Measurements from ENCODE around the gene PCNX2.

DNA sequence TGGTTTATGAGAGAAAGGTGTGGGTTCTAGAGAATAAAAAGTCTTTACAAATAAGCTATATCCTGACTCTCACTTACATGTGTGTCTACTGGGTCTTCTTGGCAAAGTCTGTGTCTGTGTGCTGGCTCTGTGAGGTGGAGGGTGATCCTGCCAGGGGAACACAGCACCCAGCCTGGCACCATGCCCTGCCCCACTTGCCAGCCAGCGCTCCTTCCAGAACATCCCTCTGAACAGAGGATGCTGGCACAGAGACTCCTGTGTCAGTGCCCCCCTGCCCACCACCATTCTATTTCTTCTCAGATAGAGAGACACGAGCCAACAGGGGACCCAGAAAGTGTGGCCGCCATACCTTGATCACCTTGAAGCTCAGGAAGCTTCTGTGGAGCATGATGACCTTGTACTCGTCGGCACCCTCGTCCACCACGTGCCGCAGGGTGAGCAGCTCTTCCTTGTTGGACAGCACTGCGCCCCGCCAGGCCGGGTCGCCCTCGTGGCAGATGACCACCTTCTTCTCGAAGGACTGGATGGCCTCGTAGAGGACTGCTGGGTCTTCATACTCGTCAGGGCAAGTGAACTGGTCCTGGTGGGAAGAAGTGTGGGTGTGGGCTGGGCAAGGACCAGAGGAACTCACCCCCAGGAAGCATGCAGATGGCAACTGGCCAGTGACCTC is 295.4 kb downstream of the PCNX2 start:
- TF ChIP-seq EZH2phosphoT487 (IDR thresholded peaks at IDR 0.05; ENCODE audit: borderline replicate concordance) = no peak
- TF ChIP-seq, protein P1, sequence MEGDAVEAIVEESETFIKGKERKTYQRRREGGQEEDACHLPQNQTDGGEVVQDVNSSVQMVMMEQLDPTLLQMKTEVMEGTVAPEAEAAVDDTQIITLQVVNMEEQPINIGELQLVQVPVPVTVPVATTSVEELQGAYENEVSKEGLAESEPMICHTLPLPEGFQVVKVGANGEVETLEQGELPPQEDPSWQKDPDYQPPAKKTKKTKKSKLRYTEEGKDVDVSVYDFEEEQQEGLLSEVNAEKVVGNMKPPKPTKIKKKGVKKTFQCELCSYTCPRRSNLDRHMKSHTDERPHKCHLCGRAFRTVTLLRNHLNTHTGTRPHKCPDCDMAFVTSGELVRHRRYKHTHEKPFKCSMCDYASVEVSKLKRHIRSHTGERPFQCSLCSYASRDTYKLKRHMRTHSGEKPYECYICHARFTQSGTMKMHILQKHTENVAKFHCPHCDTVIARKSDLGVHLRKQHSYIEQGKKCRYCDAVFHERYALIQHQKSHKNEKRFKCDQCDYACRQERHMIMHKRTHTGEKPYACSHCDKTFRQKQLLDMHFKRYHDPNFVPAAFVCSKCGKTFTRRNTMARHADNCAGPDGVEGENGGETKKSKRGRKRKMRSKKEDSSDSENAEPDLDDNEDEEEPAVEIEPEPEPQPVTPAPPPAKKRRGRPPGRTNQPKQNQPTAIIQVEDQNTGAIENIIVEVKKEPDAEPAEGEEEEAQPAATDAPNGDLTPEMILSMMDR (conservative IDR thresholded peaks at IDR 0.05; ENCODE audit: low read length) = no peak

All from Loucy (cell line).